Cortex of kidney (tissue), 1 donor: Measurements from ENCODE around the gene TAF1A.

Experiments
- DNase-seq: peaks from one replicate; lab custom pipeline; 2025; lab: John Stamatoyannopoulos, UW

TAF1A gene

GRCh38 chr1:222596696-222597095 lies 7.0 kb upstream of the TAF1A start:
- DNase-seq, result no peak

- no peak for DNase-seq
Measured at GRCh38 chr1:222594789-222595188, 5.1 kb upstream of the TAF1A start.

DNA sequence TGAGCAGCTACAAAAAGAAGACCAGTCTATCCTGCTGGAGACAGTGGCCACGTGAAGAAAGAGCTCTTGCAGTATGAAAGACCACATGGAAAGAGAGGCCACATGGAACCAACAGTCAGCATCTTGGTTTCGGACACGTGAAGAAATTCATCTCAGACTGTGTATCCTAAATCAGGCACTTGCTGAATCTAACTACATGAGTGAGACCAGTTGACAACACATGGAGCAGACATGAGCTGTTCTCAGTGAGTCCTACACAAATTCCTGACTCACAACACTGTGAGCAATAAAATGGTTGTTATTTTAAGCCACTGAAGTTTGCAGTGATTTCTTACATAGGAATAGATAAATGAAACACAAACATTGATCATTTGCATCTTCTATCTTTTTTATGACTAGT lies 2.4 kb upstream of the TAF1A start:
- DNase-seq, result no peak

DNA sequence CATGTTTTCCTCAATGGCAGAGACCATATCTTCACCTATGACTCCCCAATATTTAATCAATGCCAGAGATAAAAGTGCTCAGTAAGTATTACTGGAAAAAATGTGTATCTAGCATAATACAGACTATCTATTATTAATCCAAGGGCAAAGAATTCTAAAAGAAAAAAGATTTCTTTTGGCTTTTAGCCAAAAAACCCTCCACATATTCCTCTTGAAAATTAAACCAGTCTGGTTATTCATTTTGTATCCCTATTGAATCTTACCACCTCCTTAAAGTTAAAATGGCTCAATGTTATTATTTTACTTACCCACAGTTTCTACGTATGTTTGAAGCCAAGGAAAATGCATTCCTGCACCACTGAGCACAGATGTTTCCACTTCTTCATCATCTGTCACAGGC lies 1.6 kb downstream of the TAF1A start:
- no peak for DNase-seq

- no peak for DNase-seq
Measured at GRCh38 chr1:222586842-222587241, 2.9 kb downstream of the TAF1A start.

- no peak for DNase-seq
Measured at GRCh38 chr1:222583079-222583478, 6.7 kb downstream of the TAF1A start.

DNA sequence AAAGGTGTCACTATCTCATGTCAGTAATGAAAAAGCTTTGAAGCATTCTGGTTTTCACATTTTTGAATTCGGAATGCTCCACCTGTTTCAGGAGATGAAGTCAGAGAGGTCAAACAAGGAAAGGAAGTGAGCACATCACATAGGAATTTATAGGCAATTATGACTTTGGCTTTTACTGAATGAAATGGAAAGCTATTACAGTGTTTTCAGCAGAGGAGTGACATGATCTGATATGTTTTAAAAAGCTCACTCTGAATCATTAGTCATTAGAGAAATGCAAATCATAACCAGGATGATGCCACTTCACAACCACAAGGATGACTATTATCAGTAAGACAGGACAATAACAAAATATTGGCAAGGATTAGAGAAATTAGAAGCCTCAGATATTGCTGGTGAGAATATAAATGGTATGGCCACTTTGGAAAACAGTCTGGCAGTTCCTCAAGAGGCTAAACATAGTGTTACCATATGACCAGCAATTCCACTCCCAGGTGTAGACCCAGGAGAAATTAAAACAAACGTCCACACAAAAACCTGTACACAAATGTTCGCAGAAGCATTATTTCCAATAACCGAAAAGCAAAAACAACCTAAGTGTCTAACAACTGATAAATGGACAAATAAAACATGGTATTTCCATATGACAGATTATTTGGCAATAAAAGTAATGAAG lies 7.5 kb downstream of the TAF1A start:
- DNase-seq, result no peak

DNA sequence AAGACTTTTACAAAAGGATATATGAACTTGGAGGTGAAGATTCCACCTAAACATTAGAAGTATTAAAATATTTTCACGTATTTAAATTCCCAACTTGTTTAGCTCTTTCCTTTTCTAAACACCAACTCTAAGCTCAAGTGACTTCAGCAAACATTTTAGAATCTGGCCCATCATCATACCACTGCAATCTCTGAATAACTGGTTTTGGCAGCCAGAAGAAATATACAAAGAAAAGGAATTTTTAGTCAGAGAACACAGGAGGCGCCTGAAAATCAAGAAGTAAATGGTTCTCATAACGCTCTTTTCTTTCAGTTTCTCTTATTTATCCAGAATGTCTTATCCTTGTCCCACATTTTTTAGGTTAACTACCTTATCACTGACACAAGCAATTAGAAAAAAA lies 10.4 kb downstream of the TAF1A start:
- no peak for DNase-seq

GRCh38 chr1:222570837-222571236 lies 18.9 kb downstream of the TAF1A start:
- DNase-seq, result no peak

DNA sequence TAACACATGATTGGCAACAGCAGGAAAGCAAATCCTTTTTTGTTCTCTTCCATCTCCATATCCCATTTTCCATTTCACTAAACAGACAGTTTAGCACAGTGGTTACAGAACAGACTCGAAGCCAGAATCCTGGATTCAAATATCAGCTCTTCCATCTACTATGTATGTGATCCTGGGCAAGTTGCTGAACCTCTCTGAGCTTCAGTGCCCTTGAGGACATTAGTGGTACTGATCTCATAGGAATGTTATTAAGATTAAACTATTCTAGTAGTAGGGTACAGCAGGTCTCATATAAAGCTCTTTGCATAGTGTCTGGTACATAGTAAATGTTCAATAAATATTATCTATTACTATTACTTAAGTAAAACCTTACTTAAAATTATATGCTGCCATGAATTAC lies 28.1 kb downstream of the TAF1A start:
- no peak for DNase-seq

DNA sequence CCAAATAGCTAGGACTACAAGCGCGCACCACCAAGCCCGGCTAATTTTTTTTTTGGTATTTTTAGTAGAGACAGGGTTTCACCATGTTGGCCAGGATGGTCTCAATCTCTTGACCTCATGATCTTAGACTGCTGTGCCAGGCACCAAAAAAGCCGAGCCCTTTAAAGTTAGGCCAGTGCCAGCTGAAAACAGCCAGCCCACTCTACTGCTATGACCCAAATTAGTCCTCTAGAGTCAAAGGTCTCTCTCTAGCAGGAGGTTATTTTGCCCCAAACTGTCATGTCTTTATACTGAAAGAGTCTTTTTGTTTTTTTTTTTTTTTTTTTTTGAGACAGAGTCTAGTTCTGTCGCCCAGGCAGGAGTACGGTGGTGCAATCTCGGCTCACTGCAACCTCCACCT lies 32.2 kb downstream of the TAF1A start:
- no peak for DNase-seq

DNA sequence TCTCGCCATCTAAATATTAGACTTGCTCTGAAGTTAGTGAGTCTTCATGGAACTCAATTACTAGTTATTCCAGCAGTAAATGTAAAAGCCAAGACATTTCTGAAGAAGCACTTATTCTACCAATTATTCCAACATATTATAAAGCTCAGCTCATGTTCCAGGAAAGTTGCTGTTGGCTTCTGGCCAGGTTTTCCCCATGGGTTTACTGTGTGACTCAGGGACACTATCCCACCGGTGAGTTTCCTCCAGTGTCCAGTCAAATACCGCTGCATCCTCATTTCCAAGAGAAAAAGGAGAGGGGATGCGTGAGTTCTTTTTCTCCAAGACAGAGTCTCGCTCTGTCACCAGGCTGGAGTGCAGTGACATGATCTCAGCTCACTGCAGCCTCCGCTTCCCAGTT lies 32.6 kb downstream of the TAF1A start:
- DNase-seq, result no peak

DNA sequence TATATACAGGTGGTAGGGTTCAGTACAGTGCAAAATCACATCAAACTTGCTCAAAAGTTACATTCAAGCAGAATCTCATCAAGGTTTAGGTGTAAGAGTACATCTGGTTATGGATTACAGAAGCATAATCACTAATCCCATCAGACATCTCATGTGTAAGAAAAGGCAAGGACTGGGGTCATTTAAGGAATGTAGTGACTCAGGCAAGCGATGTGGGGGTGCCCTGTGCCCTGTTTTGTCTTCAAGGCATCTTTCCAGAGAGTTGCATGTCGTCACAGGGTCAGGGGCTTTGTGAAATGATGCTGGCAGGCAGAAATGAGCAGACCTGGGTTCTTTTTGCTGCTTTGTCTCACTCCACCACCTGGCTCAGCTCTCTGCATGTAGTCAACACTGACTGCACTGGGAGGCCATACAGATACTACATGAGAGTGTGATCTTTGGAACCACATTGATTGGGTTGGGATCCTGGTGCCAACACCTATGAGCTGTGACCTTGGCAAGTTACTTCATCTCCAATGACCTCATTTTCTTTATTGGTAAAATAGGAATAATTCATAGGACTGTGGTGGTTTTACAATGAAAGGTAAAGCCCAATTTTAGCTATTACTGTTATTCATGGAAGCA lies 33.6 kb downstream of the TAF1A start:
- no peak for DNase-seq

GRCh38 chr1:222554177-222554576 lies 35.6 kb downstream of the TAF1A start:
- DNase-seq, result no peak

DNA sequence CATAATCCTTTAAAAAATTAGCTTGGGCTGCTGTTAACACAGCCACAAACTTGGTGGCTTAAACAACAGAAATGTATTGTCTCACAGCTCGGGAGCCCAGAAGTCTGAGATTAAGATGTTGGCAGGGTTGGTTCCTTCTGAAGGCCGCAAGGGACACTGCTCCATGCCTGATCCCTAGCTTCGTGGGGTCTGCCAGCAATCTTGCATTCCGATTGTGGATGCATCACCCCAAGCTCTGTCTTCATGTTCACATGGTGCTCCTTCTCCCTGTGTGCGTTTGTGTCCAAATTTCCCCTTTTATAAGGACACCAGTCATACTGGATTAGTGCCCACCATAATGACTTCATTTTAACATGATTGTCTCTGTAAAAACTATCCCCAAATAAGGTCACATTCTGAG lies 36.9 kb downstream of the TAF1A start:
- DNase-seq, result no peak

DNA sequence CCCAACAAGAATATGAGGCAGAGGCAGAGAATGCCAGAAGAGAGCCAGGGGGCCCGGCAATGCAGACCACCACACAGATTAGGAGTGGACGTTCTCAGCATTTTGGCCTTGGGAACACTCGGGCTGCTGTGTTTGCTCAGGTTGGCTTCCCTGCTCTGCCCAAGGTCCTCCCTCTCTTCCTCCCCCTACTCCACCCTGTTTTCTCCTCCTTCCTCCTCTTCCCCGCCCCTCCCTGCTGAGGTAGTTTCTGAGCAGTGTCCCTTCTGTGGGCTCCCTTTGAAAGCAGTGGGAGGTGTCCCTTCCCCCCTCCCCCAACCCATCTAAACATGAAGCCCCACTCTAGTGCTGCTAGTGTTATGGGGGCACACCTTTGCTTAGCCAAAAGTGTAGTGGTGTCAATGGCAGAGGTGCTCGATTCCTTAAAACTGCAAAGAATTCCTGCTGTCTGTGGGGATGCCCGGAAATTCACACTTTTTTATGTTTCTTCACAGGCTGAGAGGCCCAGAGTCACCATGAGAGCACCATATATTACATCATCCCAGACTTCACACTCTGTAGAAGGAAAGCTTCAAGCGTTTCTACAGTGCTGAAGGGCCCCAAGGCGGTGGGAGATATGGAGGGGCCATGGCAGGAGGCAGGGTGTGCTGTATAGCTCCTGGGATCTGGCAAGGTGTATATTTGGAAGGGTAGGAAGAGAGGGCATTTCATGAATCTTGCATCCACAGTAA lies 41.6 kb downstream of the TAF1A start, which contains the start of gene HHIPL2:
Gene HHIPL2 (minus strand): TSS at position 161 of the 728 bp plus-strand sequence. CDS start 60 bp downstream, at position 101.
- DNase-seq, result no peak

GRCh38 chr1:222547260-222547614 lies 42.5 kb downstream of the TAF1A start:
- DNase-seq, result no peak

DNA sequence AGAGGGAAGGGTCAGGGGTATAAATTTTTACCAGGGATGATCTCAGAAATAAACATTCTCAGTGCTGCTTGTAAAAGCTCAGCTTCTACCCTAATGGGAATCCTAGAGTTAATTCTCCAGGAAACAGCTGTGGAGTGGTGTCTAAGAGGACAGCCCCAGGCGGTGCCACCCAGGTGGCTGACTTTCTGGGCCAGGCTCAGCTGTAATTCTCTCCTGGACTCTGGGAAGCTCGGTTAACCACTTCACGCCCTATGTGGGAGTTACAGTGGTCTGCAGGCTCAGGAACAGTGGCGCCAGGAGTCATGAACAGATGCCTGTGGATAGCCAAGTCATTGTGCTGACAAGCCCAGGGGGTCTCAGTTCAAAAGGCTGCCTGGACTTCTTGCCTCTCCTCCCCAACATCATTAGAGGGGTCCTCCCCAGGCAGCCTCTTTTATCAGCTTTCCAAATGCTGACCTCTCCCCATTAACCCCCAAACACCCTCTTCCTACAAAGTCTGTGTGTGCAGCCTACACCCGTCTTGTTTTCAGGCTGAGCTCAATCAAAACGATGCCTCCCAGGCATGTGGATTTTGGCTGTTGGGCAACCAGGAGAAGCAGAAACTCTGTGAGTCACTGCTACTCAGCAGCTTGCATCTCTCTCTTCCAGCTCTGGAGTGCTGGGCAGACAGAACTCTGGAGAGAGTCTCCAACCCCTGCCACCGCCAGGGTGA lies 43.0 kb downstream of the TAF1A start:
- DNase-seq, result no peak

DNA sequence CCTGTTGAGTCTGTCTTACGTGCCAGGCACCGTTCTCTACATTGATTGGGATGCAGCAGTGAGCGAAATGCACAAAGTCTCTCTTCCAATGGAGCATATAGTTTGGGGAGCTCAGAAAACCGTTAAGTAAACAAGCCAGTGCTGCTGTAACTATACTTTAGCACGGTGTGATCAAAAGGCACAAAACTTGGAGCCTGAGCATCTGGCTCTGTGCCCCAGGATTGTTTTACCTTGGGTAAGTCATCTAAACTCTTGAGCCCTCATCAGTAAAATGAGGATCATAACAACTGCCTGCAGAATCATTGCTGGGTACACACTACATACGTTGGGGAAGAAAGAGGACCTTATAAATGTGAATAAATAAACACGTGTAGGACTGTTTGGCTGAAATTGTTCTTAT lies 43.6 kb downstream of the TAF1A start:
- DNase-seq, result no peak

- DNase-seq, result no peak
Measured at GRCh38 chr1:222543817-222544216, 45.9 kb downstream of the TAF1A start.

GRCh38 chr1:222540598-222540995 lies 49.1 kb downstream of the TAF1A start:
- DNase-seq, result no peak

DNA sequence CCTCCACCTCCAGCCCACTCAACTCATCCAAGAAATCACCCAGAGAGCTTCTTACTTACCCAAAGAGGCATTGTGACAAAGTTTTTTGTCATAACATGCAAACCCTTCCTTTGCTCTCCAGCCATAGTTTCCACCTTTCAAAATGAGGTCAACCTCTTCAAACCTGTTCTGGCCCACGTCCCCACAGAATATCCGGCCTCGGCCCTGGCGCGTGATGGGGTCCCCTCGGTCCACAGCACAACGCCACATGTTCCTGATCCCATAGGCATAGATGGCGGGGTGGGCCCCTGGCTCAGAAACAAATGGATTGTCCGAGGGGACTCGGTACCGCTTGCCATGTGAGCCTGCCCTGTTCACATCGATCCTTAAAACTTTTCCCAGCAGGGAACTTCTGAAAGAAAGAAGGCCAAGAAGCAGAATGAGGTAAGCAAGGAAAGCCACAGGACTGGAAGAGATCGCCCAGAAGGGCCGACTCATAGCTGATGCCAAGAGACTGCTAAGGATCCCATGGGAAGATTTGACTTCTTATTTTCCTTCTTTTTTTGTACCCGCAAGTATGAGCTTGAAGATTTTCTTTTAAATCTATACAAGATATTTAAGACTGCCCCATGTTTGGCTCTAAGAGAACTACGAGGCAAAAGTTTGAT lies 49.7 kb downstream of the TAF1A start:
- DNase-seq, result no peak
